WTC11 (cell line): ENCODE data around the gene TAPBP. TPM values are rescaled to one million over a fixed set of nuclear protein-coding genes. Genes with fewer than 3 reads are reported as not detected.
A peak's percentile ranks its signal among the peaks of the same experiment; 100 is the strongest.

Experiments used
- ATF1 ChIP-seq: sonication (generic); formaldehyde crosslinking; IDR thresholded peaks from 2 replicates; pipeline ENCODE4 v1.8.1; 2023; ENCODE audit warnings: mild to moderate bottlenecking, moderate library complexity, missing genetic modification reagents
- ATF2 ChIP-seq: sonication (generic); formaldehyde crosslinking; IDR thresholded peaks from 2 replicates; pipeline ENCODE4 v1.8.1; 2022; ENCODE audit warnings: low read depth, missing genetic modification reagents, borderline replicate concordance
- CBFB ChIP-seq: sonication (generic); formaldehyde crosslinking; IDR thresholded peaks from 2 replicates; pipeline ENCODE4 v1.8.1; 2022; ENCODE audit warnings: mild to moderate bottlenecking, low read depth, missing genetic modification reagents
- CREB1 ChIP-seq: sonication (generic); formaldehyde crosslinking; IDR thresholded peaks from 2 replicates; pipeline ENCODE4 v1.8.0; 2023; ENCODE audit warnings: mild to moderate bottlenecking, missing genetic modification reagents
- CTCF ChIP-seq: fragments of 200-600 bp; IDR thresholded peaks from 2 replicates; pipeline ENCODE4 v1.8.0; 2022; ENCODE audit warnings: antibody characterized with exemption
- E2F1 ChIP-seq: sonication (generic); formaldehyde crosslinking; IDR thresholded peaks from 2 replicates; pipeline ENCODE4 v1.8.0; 2022; ENCODE audit warnings: mild to moderate bottlenecking, missing genetic modification reagents
- ELF4 ChIP-seq: sonication (generic); formaldehyde crosslinking; IDR thresholded peaks from 2 replicates; pipeline ENCODE4 v1.8.1; 2022; ENCODE audit warnings: low read depth, mild to moderate bottlenecking, moderate library complexity, missing genetic modification reagents
- EMX1 ChIP-seq: fragments of 250-450 bp; sonication (Bioruptor Pico); IDR thresholded peaks from 2 replicates; pipeline ENCODE4 v1.8.0; 2021; ENCODE audit warnings: mild to moderate bottlenecking
- JAZF1 ChIP-seq: fragments of 250-450 bp; sonication (Bioruptor Pico); IDR thresholded peaks from 2 replicates; pipeline ENCODE4 v1.9.0; 2021; ENCODE audit warnings: moderate library complexity, mild to moderate bottlenecking, inconsistent platforms
- NFE2L1 ChIP-seq: sonication (generic); formaldehyde crosslinking; IDR thresholded peaks from 2 replicates; pipeline ENCODE4 v1.8.1; 2023; ENCODE audit warnings: missing genetic modification reagents
- NR1H2 ChIP-seq: sonication (generic); formaldehyde crosslinking; IDR thresholded peaks from 2 replicates; pipeline ENCODE4 v1.9.0; 2021; ENCODE audit warnings: mild to moderate bottlenecking, moderate library complexity, missing genetic modification reagents
- PRRX2 ChIP-seq: fragments of 250-450 bp; sonication (Bioruptor Pico); IDR thresholded peaks from 2 replicates; pipeline ENCODE4 v1.8.0; 2021; ENCODE audit warnings: mild to moderate bottlenecking
- RELA ChIP-seq: sonication (generic); formaldehyde crosslinking; IDR thresholded peaks from 2 replicates; pipeline ENCODE4 v1.8.1; 2022; ENCODE audit warnings: missing genetic modification reagents, mild to moderate bottlenecking, borderline replicate concordance
- SMAD4 ChIP-seq: sonication (generic); formaldehyde crosslinking; IDR thresholded peaks from 2 replicates; pipeline ENCODE4 v1.8.0; 2022; ENCODE audit warnings: mild to moderate bottlenecking, missing genetic modification reagents
- TEAD4 ChIP-seq: sonication (generic); formaldehyde crosslinking; IDR thresholded peaks from 2 replicates; pipeline ENCODE4 v1.8.0; 2022; ENCODE audit warnings: mild to moderate bottlenecking, missing genetic modification reagents
- TP53 ChIP-seq: sonication (generic); formaldehyde crosslinking; IDR thresholded peaks from 2 replicates; pipeline ENCODE4 v1.8.1; 2023; ENCODE audit warnings: mild to moderate bottlenecking, missing genetic modification reagents
- ZBTB21 ChIP-seq: sonication (generic); formaldehyde crosslinking; IDR thresholded peaks from 2 replicates; pipeline ENCODE4 v1.8.1; 2023; ENCODE audit warnings: mild to moderate bottlenecking, missing genetic modification reagents, borderline replicate concordance
- ZNF317 ChIP-seq: sonication (generic); formaldehyde crosslinking; IDR thresholded peaks from 2 replicates; pipeline ENCODE4 v1.8.1; 2023; ENCODE audit warnings: low read depth, mild to moderate bottlenecking, moderate library complexity, missing genetic modification reagents, borderline replicate concordance
- ZNF396 ChIP-seq: fragments of 250-450 bp; sonication (Bioruptor Pico); IDR thresholded peaks from 2 replicates; pipeline ENCODE4 v1.8.0; 2021; ENCODE audit warnings: mild to moderate bottlenecking, moderate library complexity, borderline replicate concordance
- ZNF425 ChIP-seq: fragments of 250-450 bp; sonication (Bioruptor Pico); conservative IDR thresholded peaks from 2 replicates; pipeline ENCODE4 v1.9.0; 2021; ENCODE audit warnings: mild to moderate bottlenecking
- ZNF532 ChIP-seq: fragments of 250-450 bp; sonication (Bioruptor Pico); IDR thresholded peaks from 2 replicates; pipeline ENCODE4 v1.9.0; 2021; ENCODE audit warnings: mild to moderate bottlenecking, borderline replicate concordance
- total RNA-seq: library from RNA; stranded (reverse); gene quantifications from 3 replicates; pipeline ENCODE4 v1.2.3, GENCODE V29; 2021
- TF ChIP-seq, protein P1 (sequence below): sonication (generic); formaldehyde crosslinking; IDR thresholded peaks from 2 replicates; pipeline ENCODE4 v1.8.1; 2023; ENCODE audit warnings: mild to moderate bottlenecking, missing genetic modification reagents, moderate library complexity
- TF ChIP-seq, protein P2 (sequence below): sonication (generic); formaldehyde crosslinking; IDR thresholded peaks from 2 replicates; pipeline ENCODE4 v1.8.1; 2023; ENCODE audit warnings: mild to moderate bottlenecking, missing genetic modification reagents
- TF ChIP-seq, protein P3 (sequence below): fragments of 250-450 bp; sonication (Bioruptor Pico); IDR thresholded peaks from 2 replicates; pipeline ENCODE4 v2.1.2; 2022; ENCODE audit warnings: mild to moderate bottlenecking, moderate library complexity

TAPBP gene
- total RNA-seq, 1 experiment from 2014 or later: 43.5 TPM

DNA sequence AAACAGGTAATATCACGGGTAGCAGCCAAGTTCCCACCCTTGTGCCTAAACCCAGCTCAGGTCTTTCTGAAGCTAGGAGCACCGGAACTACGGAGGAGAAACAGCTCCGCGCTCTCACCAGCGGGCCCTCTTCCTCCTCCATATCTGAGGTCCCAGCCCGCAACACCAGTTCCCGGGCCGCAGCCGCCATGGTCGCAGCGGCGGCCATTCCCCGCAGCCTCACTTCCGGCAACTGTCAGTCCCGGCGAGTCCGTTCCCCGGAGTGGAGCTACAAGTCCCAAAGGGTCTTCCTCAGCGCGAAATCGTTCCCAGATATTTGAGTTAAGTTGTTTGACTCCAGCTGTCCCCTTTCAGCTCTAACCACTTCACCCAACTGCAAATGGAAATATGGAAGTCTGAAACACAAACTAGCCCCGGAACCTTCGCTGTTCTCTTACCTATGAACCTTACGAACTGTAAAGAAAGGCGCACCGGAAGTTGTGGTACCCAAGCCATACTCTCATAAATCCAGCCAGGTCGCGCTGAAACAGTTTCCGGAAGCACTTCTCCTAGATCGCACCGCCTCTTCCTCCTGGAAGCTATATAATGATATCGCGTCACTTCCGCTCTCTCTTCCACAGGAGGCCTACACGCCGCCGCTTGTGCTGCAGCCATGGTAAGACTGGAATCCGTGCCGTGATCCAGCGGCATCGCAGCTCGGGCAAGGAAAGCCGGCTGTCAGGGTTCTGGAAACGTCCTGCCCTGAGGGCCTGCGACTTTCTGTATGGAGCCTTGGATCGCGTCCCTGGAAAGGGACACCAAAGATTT, 42.2 kb downstream of the TAPBP start, which contains the start of the genes RPS18 and VPS52 (continued):
- no peak for TF ChIP-seq ZNF532 (CRISPR knock-in tag)
- TF ChIP-seq NR1H2 (CRISPR knock-in tag): no peak
- TF ChIP-seq, protein P1, sequence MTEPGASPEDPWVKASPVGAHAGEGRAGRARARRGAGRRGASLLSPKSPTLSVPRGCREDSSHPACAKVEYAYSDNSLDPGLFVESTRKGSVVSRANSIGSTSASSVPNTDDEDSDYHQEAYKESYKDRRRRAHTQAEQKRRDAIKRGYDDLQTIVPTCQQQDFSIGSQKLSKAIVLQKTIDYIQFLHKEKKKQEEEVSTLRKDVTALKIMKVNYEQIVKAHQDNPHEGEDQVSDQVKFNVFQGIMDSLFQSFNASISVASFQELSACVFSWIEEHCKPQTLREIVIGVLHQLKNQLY: no peak
- no peak for TF ChIP-seq PRRX2
- TF ChIP-seq CTCF: no peak
- TF ChIP-seq ZNF317: no peak
- no peak for TF ChIP-seq ZBTB21
- TF ChIP-seq CREB1 (CRISPR knock-in tag): no peak
- peak; percentile 17; the same call in 1 of the 2 replicates for TF ChIP-seq E2F1 (CRISPR knock-in tag)
- no peak for TF ChIP-seq TEAD4 (CRISPR knock-in tag)
- TF ChIP-seq, protein P2, sequence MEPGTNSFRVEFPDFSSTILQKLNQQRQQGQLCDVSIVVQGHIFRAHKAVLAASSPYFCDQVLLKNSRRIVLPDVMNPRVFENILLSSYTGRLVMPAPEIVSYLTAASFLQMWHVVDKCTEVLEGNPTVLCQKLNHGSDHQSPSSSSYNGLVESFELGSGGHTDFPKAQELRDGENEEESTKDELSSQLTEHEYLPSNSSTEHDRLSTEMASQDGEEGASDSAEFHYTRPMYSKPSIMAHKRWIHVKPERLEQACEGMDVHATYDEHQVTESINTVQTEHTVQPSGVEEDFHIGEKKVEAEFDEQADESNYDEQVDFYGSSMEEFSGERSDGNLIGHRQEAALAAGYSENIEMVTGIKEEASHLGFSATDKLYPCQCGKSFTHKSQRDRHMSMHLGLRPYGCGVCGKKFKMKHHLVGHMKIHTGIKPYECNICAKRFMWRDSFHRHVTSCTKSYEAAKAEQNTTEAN: 0 out of 2 replicates have a peak, but pooled peaks have one; percentile 42
- TF ChIP-seq EMX1 (CRISPR knock-in tag): no peak
- TF ChIP-seq RELA (CRISPR knock-in tag): no peak
- TF ChIP-seq, protein P3, sequence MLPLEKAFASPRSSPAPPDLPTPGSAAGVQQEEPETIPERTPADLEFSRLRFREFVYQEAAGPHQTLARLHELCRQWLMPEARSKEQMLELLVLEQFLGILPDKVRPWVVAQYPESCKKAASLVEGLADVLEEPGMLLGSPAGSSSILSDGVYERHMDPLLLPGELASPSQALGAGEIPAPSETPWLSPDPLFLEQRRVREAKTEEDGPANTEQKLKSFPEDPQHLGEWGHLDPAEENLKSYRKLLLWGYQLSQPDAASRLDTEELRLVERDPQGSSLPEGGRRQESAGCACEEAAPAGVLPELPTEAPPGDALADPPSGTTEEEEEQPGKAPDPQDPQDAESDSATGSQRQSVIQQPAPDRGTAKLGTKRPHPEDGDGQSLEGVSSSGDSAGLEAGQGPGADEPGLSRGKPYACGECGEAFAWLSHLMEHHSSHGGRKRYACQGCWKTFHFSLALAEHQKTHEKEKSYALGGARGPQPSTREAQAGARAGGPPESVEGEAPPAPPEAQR: no peak
- TF ChIP-seq JAZF1 (CRISPR knock-in tag): no peak
- TF ChIP-seq ZNF425 (CRISPR knock-in tag): no peak
- no peak for TF ChIP-seq TP53 (CRISPR knock-in tag)
- no peak for TF ChIP-seq ZNF396 (CRISPR knock-in tag)
- no peak for TF ChIP-seq ATF1 (CRISPR knock-in tag)
- no peak for TF ChIP-seq SMAD4 (CRISPR knock-in tag)
- no peak; the same call in 1 of the 2 replicates for TF ChIP-seq NFE2L1 (CRISPR knock-in tag)
- TF ChIP-seq ATF2 (CRISPR knock-in tag): no peak
- TF ChIP-seq CBFB (CRISPR knock-in tag): no peak
- TF ChIP-seq ELF4 (CRISPR knock-in tag): 0 out of 2 replicates have a peak, but pooled peaks have one; percentile 20
